IMR-90 (cell line): ENCODE measurements around the gene ACAD10. TPM values are rescaled to one million over a fixed set of nuclear protein-coding genes. Genes with fewer than 3 reads are reported as not detected.
"Not testable (repeated sequence)": the region's sequence is repeated elsewhere in the genome, so short reads cannot be mapped to it uniquely, and the experiment has no call there.

Source experiments
- ATAC-seq: fragments of 200-7000 bp; cut with Tn5 transposase; 2 replicates; pipeline ENCODE4 v1.9.1; 2020; ENCODE audit warnings: low read depth, mild to moderate bottlenecking, moderate library complexity
- BruUV-seq: library from RNA; stranded (reverse); fragments of 400-500 nt; replicated peaks from 2 replicates; lab custom pipeline; 2021; lab: Mats Ljungman, UMichigan
- CTCF ChIA-PET: fragments of 300-600 bp; formaldehyde crosslinking; extraction: SDS; loops from one replicate; lab custom pipeline; 2021; ENCODE audit warnings: antibody characterized with exemption; lab: Yijun Ruan, JAX
- POLR2A ChIA-PET: fragments of 300-600 bp; sonication (Branson Sonifier 250); formaldehyde crosslinking; loops from one replicate; lab custom pipeline; 2022; ENCODE audit warnings: antibody characterized with exemption; ENCODE audit not compliant: unreplicated experiment; lab: Charles Lee
- DNase-seq: peaks from one replicate; pipeline ENCODE4 v3.0.0; 2013
- H2AFZ ChIP-seq: replicated peaks from 2 replicates; pipeline ENCODE3; 2013; ENCODE audit warnings: low read length, mild to moderate bottlenecking; ENCODE audit not compliant: poor library complexity
- H2AK5ac ChIP-seq: 2 replicates; pipeline ENCODE4 v1.6.1; 2013; ENCODE audit warnings: low read depth, low read length, inconsistent platforms
- H2AK9ac ChIP-seq: replicated peaks from 2 replicates; pipeline ENCODE3; 2013; ENCODE audit warnings: mild to moderate bottlenecking, low read depth, low read length, moderate library complexity; ENCODE audit not compliant: poor library complexity
- H2BK120ac ChIP-seq: 2 replicates; pipeline ENCODE4 v1.6.1; 2013; ENCODE audit warnings: low read depth, low read length, inconsistent platforms
- H2BK15ac ChIP-seq: 3 replicates; pipeline ENCODE4 v1.6.1; 2013; ENCODE audit warnings: low read depth, low read length, inconsistent platforms
- H2BK20ac ChIP-seq: 2 replicates; pipeline ENCODE4 v1.6.1; 2013; ENCODE audit warnings: low read depth, mild to moderate bottlenecking, inconsistent platforms, low read length, moderate library complexity
- H2BK5ac ChIP-seq: 2 replicates; pipeline ENCODE4 v1.6.1; 2013; ENCODE audit warnings: mild to moderate bottlenecking, low read depth, low read length, inconsistent platforms; ENCODE audit not compliant: poor library complexity, severe bottlenecking
- H3K14ac ChIP-seq: replicated peaks from 2 replicates; pipeline ENCODE4 v1.6.1; 2013; ENCODE audit warnings: low read depth, low read length, inconsistent platforms
- H3K18ac ChIP-seq: 2 replicates; pipeline ENCODE4 v1.6.1; 2013; ENCODE audit warnings: low read depth, low read length, control low read depth
- H3K23ac ChIP-seq: 2 replicates; pipeline ENCODE4 v1.6.1; 2013; ENCODE audit warnings: low read depth, low read length, inconsistent platforms
- H3K27ac ChIP-seq: 2 replicates; pipeline ENCODE4 v1.5.1; 2013; ENCODE audit warnings: mild to moderate bottlenecking, control low read depth, low read length; ENCODE audit not compliant: insufficient read depth
- H3K27me3 ChIP-seq: 2 replicates; pipeline ENCODE4 v1.6.1; 2013; ENCODE audit warnings: low read length; ENCODE audit not compliant: control insufficient read depth, insufficient read depth
- H3K36me3 ChIP-seq: 2 replicates; pipeline ENCODE4 v1.6.1; 2013; ENCODE audit warnings: low read length, mixed read lengths; ENCODE audit not compliant: control insufficient read depth, insufficient read depth
- H3K4ac ChIP-seq: 2 replicates; pipeline ENCODE4 v1.6.1; 2013; ENCODE audit warnings: low read depth, low read length, inconsistent platforms
- H3K4me1 ChIP-seq: 2 replicates; pipeline ENCODE4 v1.6.1; 2013; ENCODE audit warnings: low read length, mixed read lengths; ENCODE audit not compliant: control insufficient read depth, insufficient read depth
- H3K4me2 ChIP-seq: 2 replicates; pipeline ENCODE4 v1.6.1; 2013; ENCODE audit warnings: low read depth, mild to moderate bottlenecking, control low read depth, low read length, moderate library complexity
- H3K4me3 ChIP-seq: 2 replicates; pipeline ENCODE4 v1.5.1; 2013; ENCODE audit warnings: low read depth, mild to moderate bottlenecking, control low read depth, low read length, moderate library complexity; ENCODE audit not compliant: insufficient read depth
- H3K56ac ChIP-seq: 2 replicates; pipeline ENCODE4 v1.6.1; 2013; ENCODE audit warnings: low read length, inconsistent platforms; ENCODE audit not compliant: insufficient read depth; ENCODE audit errors: extremely low read depth
- H3K79me1 ChIP-seq, 2 experiments: 2 replicates each; pipeline ENCODE4 v1.6.1; 2013; ENCODE audit warnings: low read length in 2 of 2, inconsistent platforms in 1 of 2, low read depth in 1 of 2
- H3K9ac ChIP-seq: 2 replicates; pipeline ENCODE4 v1.6.1; 2013; ENCODE audit warnings: low read depth, low read length, control low read depth
- H3K9me1 ChIP-seq: 2 replicates; pipeline ENCODE4 v1.6.1; 2013; ENCODE audit warnings: low read length, inconsistent platforms; ENCODE audit not compliant: insufficient read depth
- H3K9me3 ChIP-seq: 2 replicates; pipeline ENCODE4 v1.6.1; 2013; ENCODE audit warnings: low read length; ENCODE audit not compliant: control insufficient read depth, insufficient read depth
- H4K20me1 ChIP-seq: 2 replicates; pipeline ENCODE4 v1.6.1; 2013; ENCODE audit warnings: low read length, inconsistent platforms; ENCODE audit not compliant: insufficient read depth
- H4K5ac ChIP-seq: 2 replicates; pipeline ENCODE4 v1.6.1; 2013; ENCODE audit warnings: mild to moderate bottlenecking, low read depth, low read length, control low read depth
- H4K8ac ChIP-seq, 2 experiments: 2 replicates each; pipeline ENCODE4 v1.6.1; 2013; ENCODE audit warnings: low read depth in 2 of 2, low read length in 2 of 2, control low read depth in 1 of 2, inconsistent platforms in 1 of 2
- H4K91ac ChIP-seq: 2 replicates; pipeline ENCODE4 v1.6.1; 2013; ENCODE audit warnings: low read depth, low read length, inconsistent platforms; ENCODE audit not compliant: insufficient read depth
- WGBS, 2 experiments: methylation state at CpG; one replicate each; pipeline versions ENCODE4 v1.1.5 to v1.1.7; 2013; ENCODE audit warnings: missing lambda C conversion rate in 2 of 2; ENCODE audit not compliant: insufficient read length in 1 of 2; ENCODE audit errors: extremely low coverage in 2 of 2; 5-methylcytosine and 5-hydroxymethylcytosine counted together
- dilution Hi-C: fragments of 300-500 bp; cut with HindIII; formaldehyde crosslinking; loops from one replicate; pipeline ENCODE4 v1.14.3; 2018; ENCODE audit warnings: low sequenced_read_pairs; ENCODE audit not compliant: unreplicated experiment
- in situ Hi-C: fragments of 300-500 bp; cut with MboI; formaldehyde crosslinking; loops from 3 replicates; pipeline ENCODE4 v1.14.3; 2019; ENCODE audit warnings: low sequenced_read_pairs, inconsistent platforms, mixed read lengths
- intact Hi-C: fragments of 100-400 bp; cut with micrococcal nuclease; formaldehyde crosslinking; loops from 2 replicates; pipeline ENCODE4 v1.10.0; 2022
- polyA plus RNA-seq, 3 experiments: library from polyadenylated mRNA; depleted of rRNA; stranded (reverse); fragments of >200 nt; gene quantifications; 2 replicates each; pipeline ENCODE4 v1.2.3, GENCODE V29; 2012; ENCODE audit warnings: low replicate concordance in 1 of 3
- total RNA-seq: library from RNA; depleted of rRNA; stranded (reverse); fragments of >200 nt; gene quantifications from 2 replicates; pipeline ENCODE4 v1.2.3, GENCODE V29; 2012

The ACAD10 gene
- total and polyA plus RNA-seq, 2 of the 4 experiments (the other 2 are of a cell fraction) = 12.4 to 21.0 TPM

DNA sequence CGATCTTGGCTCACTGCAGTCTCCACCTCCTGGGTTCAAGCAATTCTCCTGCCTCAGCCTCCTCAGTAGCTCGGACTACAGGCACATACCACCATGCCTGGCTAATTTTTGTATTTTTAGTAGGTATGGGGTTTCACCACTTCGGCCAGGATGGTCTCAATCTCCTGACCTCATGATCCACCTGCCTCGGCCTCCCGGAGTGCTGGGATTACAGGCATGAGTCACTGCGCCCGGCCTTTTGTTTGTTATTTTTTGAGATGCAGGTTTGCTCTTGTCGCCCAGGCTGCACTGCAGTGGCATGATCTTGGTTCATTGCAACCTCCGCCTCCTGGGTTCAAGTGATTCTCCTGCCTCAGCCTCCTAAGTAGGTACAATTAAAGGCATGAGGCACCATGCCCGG lies 33.5 kb downstream of the ACAD10 start:
- ATAC-seq, H2BK15ac ChIP-seq, H3K9ac ChIP-seq, H3K56ac ChIP-seq, H3K4ac ChIP-seq, H3K4me1 ChIP-seq, H3K79me1 ChIP-seq, H4K20me1 ChIP-seq, H3K27me3 ChIP-seq, in situ Hi-C loops, H3K18ac ChIP-seq, H3K9me1 ChIP-seq, POLR2A ChIA-PET, H3K4me2 ChIP-seq, BruUV-seq, H2BK120ac ChIP-seq, H2AFZ ChIP-seq, intact Hi-C loops, CTCF ChIA-PET, H3K4me3 ChIP-seq, H2AK5ac ChIP-seq, DNase-seq, dilution Hi-C loops, H2AK9ac ChIP-seq, H2BK5ac ChIP-seq, H3K27ac ChIP-seq, H4K91ac ChIP-seq, H3K23ac ChIP-seq, H3K9me3 ChIP-seq, H4K8ac ChIP-seq, H3K14ac ChIP-seq, H2BK20ac ChIP-seq, H4K5ac ChIP-seq: not testable (repeated sequence)
- WGBS, 2 experiments = 90% methylated on average over 3 of the region's 10 CpGs; no CpG with 5 or more reads in 1 of the 2 experiments
- H3K36me3 ChIP-seq = peaks cover 30% of the 10 kb centered on the region
